ENCODE measurements around the gene POC1A.
A peak's percentile ranks its signal among the peaks of the same experiment; 100 is the strongest.

Gene POC1A

DNA sequence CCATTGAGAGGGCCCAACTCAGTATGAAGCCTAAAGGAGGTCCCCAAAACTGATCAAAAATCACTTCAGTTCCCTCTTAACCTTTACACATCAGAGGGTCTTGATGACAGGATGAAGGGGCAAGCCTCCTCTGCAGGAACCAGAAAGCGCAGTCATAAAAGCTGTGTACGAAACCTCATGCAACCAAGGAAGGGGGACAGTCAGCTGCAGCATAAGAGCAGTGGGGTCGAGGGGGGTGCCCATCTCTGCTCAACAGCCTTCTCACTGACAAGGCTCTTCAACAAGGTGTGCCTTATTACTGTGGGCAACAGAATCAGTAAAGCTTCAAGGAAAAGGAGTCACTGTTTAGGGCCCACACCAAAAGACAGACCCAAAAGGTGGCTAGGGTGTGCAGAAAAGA lies 3.9 kb downstream of the POC1A start:
- no peak for DNase-seq

DNA sequence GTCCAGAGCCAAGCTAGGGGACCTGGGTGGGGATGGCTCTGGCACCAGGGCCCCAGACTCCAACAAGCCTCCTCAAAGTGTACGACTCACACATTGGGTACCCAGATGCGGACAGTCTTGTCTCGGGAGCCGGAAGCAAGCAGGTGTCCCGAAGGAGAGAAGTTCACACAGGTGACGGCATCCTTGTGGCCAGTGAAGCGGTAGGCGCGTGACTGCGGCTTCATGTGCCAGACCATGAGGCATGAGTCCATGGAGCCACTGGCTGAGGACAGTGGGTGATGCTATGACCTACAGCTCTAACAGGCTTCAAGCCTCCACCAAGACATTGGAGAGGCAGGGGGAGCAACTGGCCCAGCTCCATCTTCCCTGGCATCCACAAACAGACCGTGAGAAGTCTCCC lies 4.5 kb downstream of the POC1A start:
- DNase-seq, result no peak

DNA sequence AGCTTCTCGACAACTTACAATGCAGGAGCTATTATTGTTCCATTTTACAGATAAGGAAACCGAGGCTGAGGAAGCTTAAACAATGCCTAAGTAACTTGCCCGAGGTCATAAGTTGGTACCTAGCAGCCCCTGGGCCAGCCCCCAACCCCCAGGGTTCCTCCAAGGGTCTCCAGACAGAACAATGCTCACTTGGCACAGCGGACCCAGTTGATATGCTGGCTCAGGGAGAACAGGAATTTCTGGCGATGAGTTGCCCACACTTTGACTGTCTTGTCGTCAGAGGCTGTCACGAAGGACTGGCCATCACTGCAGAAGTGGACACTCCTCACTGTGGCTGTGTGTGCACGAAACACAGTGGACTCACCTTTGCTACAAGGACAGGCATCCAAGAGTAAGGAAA lies 5.2 kb downstream of the POC1A start:
- DNase-seq, result no peak

GRCh38 chr3:52147804-52148203 lies 6.4 kb downstream of the POC1A start:
- DNase-seq, result peak; percentile 26

GRCh38 chr3:52146811-52147210 lies 7.4 kb downstream of the POC1A start:
- DNase-seq, result no peak

- no peak for DNase-seq
Measured at GRCh38 chr3:52146189-52146588, 8.0 kb downstream of the POC1A start.

- DNase-seq, result no peak
Measured at GRCh38 chr3:52145736-52146110, 8.5 kb downstream of the POC1A start.

GRCh38 chr3:52144796-52145735 lies 9.2 kb downstream of the POC1A start:
- no peak for DNase-seq

- DNase-seq, result no peak
Measured at GRCh38 chr3:52144034-52144795, 10.0 kb downstream of the POC1A start.

DNA sequence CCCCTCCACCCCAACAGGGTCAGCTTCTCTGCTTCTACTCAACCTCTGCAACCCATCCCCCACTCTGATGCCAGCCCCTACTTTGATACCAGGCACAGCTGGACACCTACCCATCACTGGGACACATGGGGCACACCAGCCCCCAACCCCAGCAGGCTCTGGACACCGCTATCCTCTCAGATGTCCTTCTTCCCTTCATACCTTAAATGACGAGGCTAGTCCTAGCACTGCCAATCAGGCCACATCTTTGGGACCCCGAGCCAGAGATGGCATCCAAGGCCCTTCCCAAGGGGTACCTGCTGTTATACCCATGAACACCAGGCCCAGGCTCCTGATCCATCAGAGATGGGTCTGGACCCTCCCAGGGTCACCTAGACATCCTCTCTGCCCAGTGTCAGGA lies 10.6 kb downstream of the POC1A start:
- DNase-seq, result no peak

GRCh38 chr3:52143156-52143555 lies 11.1 kb downstream of the POC1A start:
- no peak for DNase-seq

DNA sequence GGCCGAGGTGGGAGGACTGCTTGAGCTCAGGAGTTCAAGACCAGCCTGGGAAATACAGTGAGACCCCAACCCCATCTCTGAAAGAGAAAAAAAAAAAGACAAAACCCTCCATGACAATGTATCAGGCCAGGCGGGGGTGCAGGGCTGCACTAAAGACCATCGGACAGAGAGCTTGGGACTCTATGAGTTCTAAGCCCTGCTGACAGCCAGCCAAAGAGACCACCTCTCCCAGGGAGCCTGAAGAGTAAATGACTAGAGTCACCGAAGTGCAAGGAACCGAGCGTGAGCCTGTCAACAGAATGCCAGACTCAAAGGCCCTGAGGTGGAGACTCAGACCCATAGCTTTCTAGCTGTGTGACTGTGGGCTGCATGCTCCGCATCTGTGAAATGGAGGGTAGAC lies 12.5 kb downstream of the POC1A start:
- DNase-seq, result no peak

DNA sequence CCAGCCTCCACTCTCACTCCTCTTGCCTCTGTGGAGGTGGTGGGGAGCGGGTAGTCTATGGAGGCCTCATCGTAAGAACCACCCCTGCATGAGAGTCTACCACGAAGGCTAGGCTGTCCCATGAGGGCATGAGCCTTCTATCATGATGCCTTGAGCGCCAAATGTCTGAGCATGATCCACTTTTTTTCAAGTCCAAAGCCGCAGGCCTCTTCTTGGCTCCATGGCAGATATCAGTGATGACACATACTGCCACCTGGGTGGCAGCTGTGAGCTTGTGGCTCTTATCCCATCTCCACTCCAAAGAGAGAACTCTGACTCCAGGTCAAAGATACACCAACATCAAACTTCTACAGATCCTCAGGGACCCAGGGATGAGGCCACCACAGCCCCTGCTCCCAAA lies 13.5 kb downstream of the POC1A start:
- DNase-seq, result no peak

DNA sequence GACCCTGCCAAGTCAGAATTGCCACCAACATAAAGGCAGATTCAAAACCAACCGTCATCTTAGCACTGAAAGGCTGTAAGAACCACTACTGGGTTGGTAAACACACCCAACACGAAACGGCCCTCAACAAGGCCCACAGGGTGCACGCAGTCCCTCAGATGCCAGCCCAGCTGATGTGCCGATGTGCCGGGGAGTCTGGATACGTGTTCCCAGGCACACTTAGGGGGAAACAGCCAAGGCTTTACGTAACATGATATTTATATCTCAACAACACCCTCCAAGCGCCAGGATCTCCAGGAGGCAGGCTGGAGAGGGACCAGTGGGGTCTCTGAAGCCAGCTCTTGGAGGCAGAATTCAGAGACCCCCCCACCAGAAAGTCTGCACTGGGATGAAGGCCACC lies 14.2 kb downstream of the POC1A start:
- DNase-seq, result no peak

- no peak for DNase-seq
Measured at GRCh38 chr3:52137311-52137710, 16.9 kb downstream of the POC1A start.

DNA sequence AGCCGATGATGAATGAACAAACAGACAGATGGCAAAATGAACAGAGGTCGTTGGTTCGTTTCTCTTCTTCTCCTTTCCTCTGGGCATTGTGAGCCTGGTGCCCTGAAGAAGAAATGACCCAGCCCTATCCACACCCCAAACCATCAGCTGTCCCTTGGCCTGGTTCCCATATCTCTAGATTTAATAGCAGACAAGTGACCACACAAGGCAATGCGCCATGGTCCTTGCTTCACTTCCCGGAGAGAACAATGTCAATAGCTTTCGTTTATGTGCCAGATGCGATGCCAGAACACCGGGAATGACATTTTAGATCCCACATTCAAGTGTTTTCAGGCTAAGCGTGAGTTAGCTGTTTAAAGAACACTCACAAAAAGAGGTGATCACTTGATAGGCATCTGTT lies 17.7 kb downstream of the POC1A start:
- DNase-seq, result no peak

GRCh38 chr3:52135332-52135731 lies 18.9 kb downstream of the POC1A start:
- no peak for DNase-seq

DNA sequence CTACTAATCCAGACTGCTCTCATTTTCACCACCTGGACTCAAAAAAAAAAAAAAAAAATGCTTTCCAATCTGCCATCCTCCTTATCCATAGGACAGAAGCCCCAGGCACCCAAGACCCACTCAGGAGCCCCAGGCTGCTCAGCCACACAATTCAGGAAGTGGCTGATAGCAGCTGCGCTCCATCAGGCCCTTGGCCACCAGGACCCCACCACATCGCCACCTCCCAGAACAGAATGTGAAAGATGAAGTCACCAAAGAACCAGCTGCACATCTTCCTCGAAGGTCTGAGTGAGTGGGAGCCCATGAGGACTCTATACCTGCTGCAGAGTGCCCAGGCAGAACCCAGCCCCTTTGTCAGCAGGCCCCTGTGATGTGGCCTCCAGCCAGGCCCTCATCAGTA lies 19.5 kb downstream of the POC1A start:
- no peak for DNase-seq

DNA sequence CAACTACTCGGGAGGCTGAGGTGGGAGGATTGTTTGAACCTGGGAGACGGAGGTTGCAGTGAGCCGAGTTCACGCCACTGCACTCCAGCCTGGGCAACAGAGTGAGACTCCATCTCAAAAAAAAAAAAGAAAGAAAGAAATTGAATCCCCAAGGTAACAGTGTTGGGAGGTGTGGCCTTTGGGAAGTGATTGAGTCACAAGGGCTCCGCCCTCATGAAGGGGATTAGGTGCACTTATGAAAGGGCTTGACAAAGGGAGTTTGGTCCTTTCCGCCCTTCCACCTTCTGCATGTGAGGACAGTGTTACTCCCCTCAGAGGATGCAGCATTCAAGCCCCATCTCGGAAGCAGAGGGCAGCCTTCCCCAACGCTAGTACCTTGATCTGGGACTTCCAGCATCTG lies 21.3 kb downstream of the POC1A start:
- no peak for DNase-seq

DNA sequence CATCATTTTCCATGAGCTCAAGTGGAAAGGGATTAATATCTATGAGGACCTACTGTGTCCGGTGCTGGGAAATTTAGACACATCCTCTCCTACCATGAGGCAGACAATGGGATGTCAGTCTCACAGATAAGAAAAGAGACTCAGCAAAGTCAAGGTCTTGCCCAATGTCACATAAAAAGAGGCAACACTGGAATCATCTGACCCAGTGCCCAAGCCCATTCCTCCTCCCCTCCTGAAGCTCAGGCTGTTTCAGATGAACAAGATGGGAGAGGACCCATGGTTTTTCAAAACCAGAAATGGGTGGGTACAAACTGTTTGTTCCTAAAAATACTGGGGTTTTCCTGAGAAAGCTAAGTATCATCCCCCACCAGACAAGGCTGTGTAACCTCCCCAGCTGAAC lies 22.2 kb downstream of the POC1A start:
- no peak for DNase-seq

- DNase-seq, result no peak
Measured at GRCh38 chr3:52130966-52131622, 23.1 kb downstream of the POC1A start.

GRCh38 chr3:52128118-52128683 lies 26.0 kb downstream of the POC1A start:
- DNase-seq, result no peak

GRCh38 chr3:52126500-52126899 lies 27.7 kb downstream of the POC1A start:
- DNase-seq, result no peak
